Measurements from ENCODE around the gene ACP2. TPM values are rescaled to one million over a fixed set of nuclear protein-coding genes. Genes with fewer than 3 reads are reported as not detected.
A peak's percentile ranks its signal among the peaks of the same experiment; 100 is the strongest.

Gene ACP2
- total and polyA plus RNA-seq, 8 donors: 37.1 to 59.9 (median 41.4) TPM

DNA sequence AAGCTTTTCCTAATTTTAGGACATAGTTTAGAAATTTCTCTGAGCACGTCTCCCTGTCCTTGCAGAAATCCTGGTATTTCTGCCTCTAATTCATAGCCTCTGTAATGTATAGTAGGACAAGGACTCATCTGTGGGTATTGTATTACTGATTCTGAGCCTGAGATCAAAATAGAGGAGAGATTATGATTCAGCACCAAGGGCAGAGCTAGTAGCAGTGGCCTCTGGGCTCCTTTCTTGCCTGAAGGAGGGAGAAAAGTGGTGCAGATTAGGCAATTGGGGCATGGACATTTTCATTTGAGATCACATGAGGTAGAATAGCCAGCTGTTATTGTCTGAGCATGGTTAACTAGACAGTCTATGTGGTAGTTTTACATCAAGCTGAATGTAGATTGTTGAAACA lies 24.1 kb upstream of the ACP2 start:
- no peak overlapping the region for H3K4me3 ChIP-seq
- H3K27me3 ChIP-seq: no peaks in the 10 kb centered on the region
- TF ChIP-seq CTCF (IDR thresholded peaks at IDR 0.05): no peak
- intact Hi-C loops (cut with DNase I): no loop called here
- peaks cover 3 to 38% of the 10 kb centered on the region in 2 donors for H3K36me3 ChIP-seq
- ATAC-seq (no peak), DNase-seq (no peak)
- no peak overlapping the region for H3K27ac ChIP-seq
- H3K9me3 ChIP-seq: no peaks in the 10 kb centered on the region
- peaks cover 16 to 39% of the 10 kb centered on the region in 2 donors for H3K4me1 ChIP-seq

GRCh38 chr11:47271961-47272661 lies 23.5 kb upstream of the ACP2 start:
- no peak for TF ChIP-seq CTCF (IDR thresholded peaks at IDR 0.05)
- peak in 1 of 4 donors; percentile 30 for DNase-seq
- Histone ChIP-seq H3K27me3 (no peaks in the 10 kb centered on the region), H3K4me1 (peaks cover 16 to 42% of the 10 kb centered on the region in 2 donors), H3K27ac (no peak overlapping the region), H3K9me3 (no peaks in the 10 kb centered on the region), H3K4me3 (no peak overlapping the region), H3K36me3 (peaks cover 3 to 32% of the 10 kb centered on the region in 2 donors)
- intact Hi-C loops (cut with DNase I): no loop called here
- no peak for ATAC-seq

DNA sequence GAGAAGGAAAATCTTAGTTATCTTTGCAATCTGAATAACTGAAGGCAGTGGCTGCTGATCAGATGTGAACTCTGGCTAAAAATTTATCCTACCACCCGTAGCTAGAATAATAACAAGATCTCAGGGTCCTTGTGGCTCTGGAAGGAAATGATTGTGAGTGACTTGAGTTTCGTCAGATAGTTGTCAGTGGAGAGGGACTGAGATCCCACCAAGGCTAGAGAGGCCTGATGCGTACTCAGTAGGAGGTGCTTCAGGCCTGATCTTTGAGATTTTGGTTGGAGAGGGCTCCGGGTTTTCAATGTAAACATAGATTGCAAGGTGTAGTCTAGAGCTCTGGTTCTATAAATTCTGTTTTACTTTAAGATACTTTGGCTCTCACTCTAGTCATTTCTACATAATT lies 22.7 kb upstream of the ACP2 start:
- H3K9me3 ChIP-seq: no peaks in the 10 kb centered on the region
- peak overlapping the region in 1 of 2 donors; percentile 19 for H3K27ac ChIP-seq
- H3K4me3 ChIP-seq: peak overlapping the region in 1 of 2 donors; percentile 76
- no peak for DNase-seq
- peaks cover 3 to 24% of the 10 kb centered on the region in 2 donors for H3K36me3 ChIP-seq
- no peaks in the 10 kb centered on the region for H3K27me3 ChIP-seq
- no peak for ATAC-seq
- H3K4me1 ChIP-seq: peaks cover 16 to 42% of the 10 kb centered on the region in 2 donors
- no peak for TF ChIP-seq CTCF (IDR thresholded peaks at IDR 0.05)
- intact Hi-C loops (cut with DNase I): no loop called here

DNA sequence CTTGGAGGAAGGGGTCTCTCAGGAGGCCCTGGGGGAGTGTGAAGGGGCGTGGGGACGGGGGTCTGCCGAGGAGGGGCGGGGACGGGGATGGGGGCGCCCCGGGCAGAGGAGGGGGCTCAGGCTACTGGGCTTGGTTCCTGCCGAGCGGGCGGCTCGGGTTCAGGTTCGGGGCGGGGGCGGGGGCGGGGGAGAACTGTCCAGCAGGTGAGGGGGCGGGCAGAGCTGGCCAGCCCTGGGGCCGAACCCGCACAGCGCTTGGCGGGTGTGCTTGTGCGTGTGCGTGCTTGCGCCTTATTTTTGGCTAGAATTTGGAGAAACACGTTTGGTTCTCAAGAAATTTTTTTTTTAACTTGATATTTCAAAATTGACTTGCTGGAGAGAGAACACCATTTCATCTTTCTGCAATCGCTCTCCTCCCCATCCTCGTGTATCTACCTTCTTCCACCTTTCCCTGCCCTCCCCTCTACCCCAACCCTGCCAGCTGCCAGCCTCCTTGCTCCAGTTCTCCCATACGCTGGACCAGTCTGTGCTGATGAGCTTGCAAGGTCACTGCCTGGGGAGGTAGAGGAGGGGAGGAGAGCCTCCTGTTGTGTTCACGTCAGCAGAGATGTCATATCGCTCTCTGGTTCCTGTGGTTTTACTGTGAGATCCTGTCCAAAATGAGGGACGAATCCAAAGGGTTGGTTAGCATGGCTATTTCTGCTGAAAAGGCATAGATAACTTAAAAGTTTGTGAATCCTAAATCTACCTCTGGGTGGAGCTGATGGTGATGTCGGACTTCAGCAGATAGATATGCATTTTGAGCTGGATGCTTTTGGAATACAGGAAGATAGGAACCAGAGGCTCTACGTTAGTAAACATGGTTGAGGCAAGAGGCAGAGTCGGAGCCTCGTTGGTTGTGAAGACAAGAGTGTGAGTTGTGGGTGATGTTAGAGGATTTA lies 22.0 kb upstream of the ACP2 start:
- peaks cover 3 to 17% of the 10 kb centered on the region in 2 donors for H3K36me3 ChIP-seq
- H3K27me3 ChIP-seq: no peaks in the 10 kb centered on the region
- ATAC-seq (no peak), DNase-seq (no peak)
- peak overlapping the region; percentile 68 to 76 for H3K4me3 ChIP-seq
- peaks cover 16 to 42% of the 10 kb centered on the region in 2 donors for H3K4me1 ChIP-seq
- no peak for TF ChIP-seq CTCF (IDR thresholded peaks at IDR 0.05)
- intact Hi-C loops (cut with DNase I): no loop called here
- peak overlapping the region; percentile 87 to 96 for H3K27ac ChIP-seq
- H3K9me3 ChIP-seq: no peaks in the 10 kb centered on the region

GRCh38 chr11:47269829-47270305 lies 21.3 kb upstream of the ACP2 start, which contains the start of gene MADD:
Gene MADD (plus strand): TSS chr11:47270133.
- peak; percentile 91 for ATAC-seq
- peak; percentile 80 to 97 (median 87) for DNase-seq
- Histone ChIP-seq H3K9me3 (no peaks in the 10 kb centered on the region), H3K36me3 (peaks cover 2 to 9% of the 10 kb centered on the region in 2 donors), H3K27ac (peak within 1 kb of the TSS; percentile 87 to 96), H3K27me3 (no peaks in the 10 kb centered on the region), H3K4me1 (peaks cover 16 to 42% of the 10 kb centered on the region in 2 donors), H3K4me3 (peak within 1 kb of the TSS; percentile 68 to 76)
- no peak for TF ChIP-seq CTCF (IDR thresholded peaks at IDR 0.05)
- intact Hi-C loops (cut with DNase I): no loop called here

Measured in left lung (tissue), 10 donors.